Transverse colon (tissue), 4 donors: ENCODE results near the gene ATG9A. TPM values are rescaled to one million over a fixed set of nuclear protein-coding genes. Genes with fewer than 3 reads are reported as not detected.

ENCODE experiments used
- DNase-seq: peaks from one replicate; pipeline ENCODE4 v3.0.0-alpha.2; 2019
- H3K27ac ChIP-seq, 4 donors: fragments of 200-600 bp; sonication (generic); 2 replicates each; pipeline ENCODE4 v1.5.1; 2016 to 2018; ENCODE audit warnings: inconsistent platforms in 4 of 4
- H3K27me3 ChIP-seq: fragments of 200-600 bp; sonication (generic); 2 replicates; pipeline ENCODE4 v1.5.1; 2017; ENCODE audit warnings: inconsistent platforms
- H3K36me3 ChIP-seq, 4 donors: fragments of 200-600 bp; sonication (generic); 2 replicates each; pipeline ENCODE4 v1.5.1; 2017 to 2019; ENCODE audit warnings: inconsistent platforms in 4 of 4
- H3K4me1 ChIP-seq, 4 donors: fragments of 200-600 bp; sonication (generic); 2 replicates each; pipeline ENCODE4 v1.5.1; 2017 to 2020; ENCODE audit warnings: inconsistent platforms in 4 of 4
- H3K4me3 ChIP-seq, 4 donors: fragments of 200-600 bp; sonication (generic); 1 replicate in 1 of 4; 2 replicates in 3 of 4; pipeline versions ENCODE4 v1.5.1 to v1.6.1; 2017 to 2019; ENCODE audit warnings: inconsistent platforms in 4 of 4
- H3K9me3 ChIP-seq, 2 donors: fragments of 200-600 bp; sonication (generic); 2 replicates each; pipeline ENCODE4 v1.5.1; 2017 to 2019; ENCODE audit warnings: inconsistent platforms in 2 of 2
- CTCF ChIP-seq, 5 experiments: fragments of 200-600 bp in 3 of 5; fragments of 450-650 bp in 2 of 5; sonication (generic) in 3 of 5; IDR thresholded peaks; 1 replicate in 2 of 5; 2 replicates in 3 of 5; pipeline ENCODE4 v1.5.1; 2016 to 2017; ENCODE audit warnings: antibody characterized with exemption in 5 of 5, inconsistent platforms in 3 of 5, mild to moderate bottlenecking in 2 of 5, moderate library complexity in 1 of 5
- EP300 ChIP-seq: sonication (generic); formaldehyde crosslinking; IDR thresholded peaks from one replicate; pipeline ENCODE4 v1.6.1; 2017; ENCODE audit warnings: antibody characterized with exemption, low read depth
- POLR2A ChIP-seq: fragments of 450-650 bp; IDR thresholded peaks from one replicate; pipeline ENCODE4 v1.6.1; 2016; ENCODE audit warnings: antibody characterized with exemption, mild to moderate bottlenecking, moderate library complexity
- POLR2AphosphoS5 ChIP-seq, 3 donors: sonication (generic); formaldehyde crosslinking; IDR thresholded peaks; one replicate each; pipeline ENCODE4 v1.6.1; 2016; ENCODE audit warnings: antibody characterized with exemption in 3 of 3
- WGBS, 2 donors: methylation state at CpG; one replicate each; pipeline ENCODE4 v1.1.5; 2018; ENCODE audit warnings: low coverage in 1 of 2; 5-methylcytosine and 5-hydroxymethylcytosine counted together
- in situ Hi-C, 4 donors: fragments of 200-750 bp; cut with MboI; loops; one replicate each; pipeline versions ENCODE4 v1.15.0 to v1.15.1; 2017; ENCODE audit warnings: low sequenced_read_pairs in 3 of 4, low pct_ligation_motif_present in 1 of 4, low pct_unique_long_range_greater_than_20kb in 1 of 4
- intact Hi-C: fragments of 100-400 bp; cut with DNase I; formaldehyde crosslinking; loops from one replicate; pipeline ENCODE4 v1.15.1; 2023; ENCODE audit warnings: low total_unique reads
- total RNA-seq, 4 donors: library from RNA; depleted of rRNA; stranded (reverse); fragments of >200 nt; gene quantifications; one replicate each; pipeline ENCODE4 v1.1.0, GENCODE V29; 2016

Gene ATG9A
- total RNA-seq, 4 donors from 2014 or later: 73.2 to 243 (median 82.7) TPM

- intact Hi-C loops: no loop called here
- Histone ChIP-seq H3K4me3 (peak within 1 kb of the TSS; percentile 49 to 72 (median 60)), H3K36me3 (no peaks in the 10 kb centered on the region), H3K4me1 (peaks cover 27 to 53% (median 47%) of the 10 kb centered on the region in 4 donors), H3K27me3 (no peaks in the 10 kb centered on the region), H3K27ac (peak within 1 kb of the TSS; percentile 94 to 97 (median 94)), H3K9me3 (no peaks in the 10 kb centered on the region)
- 1 to 40% methylated on average over 1 to 24 of the region's 76 CpGs for WGBS, 2 donors
- TF ChIP-seq CTCF (IDR thresholded peaks at IDR 0.05) (peak in 2 of 5 experiments; percentile 23 to 54), POLR2A (peak; percentile 99), POLR2AphosphoS5 (IDR thresholded peaks at IDR 0.05) (peak; percentile 99), EP300 (no peak)
- DNase-seq: peak; percentile 95
- in situ Hi-C loops: no loop called here
Observed at GRCh38 chr2:219253753-219254589, 24.5 kb upstream of the ATG9A start, which contains the start of gene TUBA4A. TUBA4A (minus strand) TSS chr2:219253918; CDS start chr2:219253858, 60 bp downstream.

- intact Hi-C loops (no loop called here), in situ Hi-C loops (no loop called here)
- TF ChIP-seq POLR2A: no peak
- no peak for TF ChIP-seq EP300
- no peak for TF ChIP-seq CTCF (IDR thresholded peaks at IDR 0.05)
- TF ChIP-seq POLR2AphosphoS5 (IDR thresholded peaks at IDR 0.05): no peak
- 8% methylated on average over 42 of the region's 49 CpGs; no CpG with 5 or more reads in 1 of the 2 donors for WGBS, 2 donors
- peak within 1 kb of the TSS; percentile 94 to 97 (median 94) for H3K27ac ChIP-seq
- DNase-seq: peak; percentile 65
- H3K4me1 ChIP-seq: peaks cover 36 to 61% (median 56%) of the 10 kb centered on the region in 4 donors
- no peaks in the 10 kb centered on the region for H3K9me3 ChIP-seq
- no peaks in the 10 kb centered on the region for H3K27me3 ChIP-seq
- peak within 1 kb of the TSS; percentile 49 to 72 (median 60) for H3K4me3 ChIP-seq
- no peaks in the 10 kb centered on the region for H3K36me3 ChIP-seq
Observed at GRCh38 chr2:219252900-219253752, 23.7 kb upstream of the ATG9A start, which contains the start of gene TUBA4B. TUBA4B (plus strand) TSS chr2:219253243; CDS start chr2:219253408, 165 bp downstream.

GRCh38 chr2:219252570-219252899, 23.1 kb upstream of the ATG9A start:
- no peak for DNase-seq
- 19 to 26% methylated on average over 6 to 9 of the region's 9 CpGs for WGBS, 2 donors
- Histone ChIP-seq H3K36me3 (no peaks in the 10 kb centered on the region), H3K27me3 (no peaks in the 10 kb centered on the region), H3K4me1 (peaks cover 36 to 67% (median 61%) of the 10 kb centered on the region in 4 donors), H3K4me3 (peak overlapping the region; percentile 49 to 72 (median 60)), H3K27ac (peak overlapping the region; percentile 94 to 97 (median 94)), H3K9me3 (no peaks in the 10 kb centered on the region)
- in situ Hi-C loops: no loop called here
- TF ChIP-seq CTCF (IDR thresholded peaks at IDR 0.05) (no peak), POLR2A (no peak), POLR2AphosphoS5 (IDR thresholded peaks at IDR 0.05) (no peak), EP300 (no peak)
- intact Hi-C loops: no loop called here

- intact Hi-C loops: no loop called here
- no peak for TF ChIP-seq POLR2AphosphoS5 (IDR thresholded peaks at IDR 0.05)
- TF ChIP-seq EP300: no peak
- no peak for TF ChIP-seq POLR2A
- no peak for TF ChIP-seq CTCF (IDR thresholded peaks at IDR 0.05)
- Histone ChIP-seq H3K27ac (peak overlapping the region; percentile 94 to 97 (median 94)), H3K36me3 (no peaks in the 10 kb centered on the region), H3K4me1 (peaks cover 38 to 71% (median 65%) of the 10 kb centered on the region in 4 donors), H3K27me3 (no peaks in the 10 kb centered on the region), H3K4me3 (peak overlapping the region in 3 of 4 donors; percentile 49 to 72 (median 57)), H3K9me3 (no peaks in the 10 kb centered on the region)
- in situ Hi-C loops: no loop called here
- 55% methylated on average over 5 of the region's 5 CpGs; no CpG with 5 or more reads in 1 of the 2 donors for WGBS, 2 donors
- peak; percentile 31 for DNase-seq
Observed at GRCh38 chr2:219252084-219252483, 22.6 kb upstream of the ATG9A start.
